ENCODE measurements around the gene SDC1. TPM values are rescaled to one million over a fixed set of nuclear protein-coding genes. Genes with fewer than 3 reads are reported as not detected.
"Not testable (repeated sequence)": the region's sequence is repeated elsewhere in the genome, so short reads cannot be mapped to it uniquely, and the experiment has no call there.

The SDC1 gene
- total RNA-seq, 1 experiment from 2014 or later, result 22.3 TPM

DNA sequence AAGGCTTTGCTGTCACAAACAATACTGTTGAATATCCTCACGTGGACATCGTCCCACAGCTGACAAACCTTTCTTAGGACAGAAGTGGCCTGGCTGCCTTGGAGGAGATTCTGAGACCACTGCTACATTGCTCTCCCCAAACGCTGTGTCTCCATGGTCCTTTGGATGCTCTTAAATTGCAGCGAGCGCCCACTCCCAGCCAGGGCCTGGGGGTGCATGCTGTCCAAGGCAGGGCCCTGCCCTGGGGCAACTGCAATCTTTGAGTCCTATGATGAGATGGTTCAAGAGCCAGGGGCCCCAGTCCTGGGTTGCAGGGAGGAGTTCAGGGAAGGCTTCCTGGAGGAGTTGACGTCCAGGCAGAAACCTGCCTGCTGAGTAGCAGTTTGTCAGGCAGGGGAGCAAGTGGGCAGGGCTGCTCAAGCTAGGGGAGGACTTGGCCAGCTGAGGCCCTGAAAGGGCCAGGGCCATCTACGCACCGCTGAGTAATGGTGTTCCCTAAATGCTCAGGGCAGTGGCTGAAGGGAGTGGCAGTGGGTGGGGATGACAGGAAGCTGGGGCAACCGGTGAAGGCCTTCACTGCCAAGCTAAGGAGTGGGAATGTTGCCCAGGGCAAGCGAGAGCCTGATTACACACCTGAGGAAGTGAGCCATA is 10.8 kb upstream of the SDC1 start:
- Histone ChIP-seq H2BK15ac (ENCODE audit: low read depth, low read length) (no peak overlapping the region), H2AK5ac (ENCODE audit: insufficient read length, low read length) (no peak overlapping the region), H3K79me2 (ENCODE audit: insufficient read depth, low read length) (no peaks in the 10 kb centered on the region), H3K23ac (ENCODE audit: insufficient read length, low read depth, low read length) (no peak overlapping the region), H3K56ac (ENCODE audit: insufficient read length, low read depth, low read length) (no peak overlapping the region), H3K27ac (ENCODE audit: insufficient read length, low read depth, low read length) (no peak overlapping the region), H3K23me2 (ENCODE audit: insufficient read length, low read depth, low read length, poor library complexity, severe bottlenecking) (no peaks in the 10 kb centered on the region), H3K14ac (ENCODE audit: insufficient read depth, low read length) (no peak overlapping the region), H2BK5ac (ENCODE audit: insufficient read length, low read length) (no peak overlapping the region), H4K5ac (ENCODE audit: insufficient read length, low read depth, low read length) (no peak overlapping the region), H3K9ac (ENCODE audit: extremely low read depth, insufficient read length, low read length) (no peak overlapping the region), H2BK20ac (ENCODE audit: low read depth, low read length, poor library complexity, severe bottlenecking) (no peak overlapping the region), H3K79me1 (ENCODE audit: insufficient read depth, low read depth, low read length, poor library complexity, severe bottlenecking) (no peaks in the 10 kb centered on the region), H3K4me2 (ENCODE audit: insufficient read depth, insufficient read length, low read length) (no peak overlapping the region), H2AFZ (ENCODE audit: low read length) (no peak overlapping the region), H3K18ac (ENCODE audit: insufficient read length, low read depth, low read length) (no peak overlapping the region), H3T11ph (ENCODE audit: low read length) (no peak overlapping the region), H3K4ac (ENCODE audit: low read depth, low read length) (no peak overlapping the region), H4K91ac (ENCODE audit: insufficient read length, low read depth, low read length) (no peak overlapping the region), H4K8ac (replicated peaks; ENCODE audit: insufficient read length, low read depth, low read length) (no peak overlapping the region), H3K27me3 (ENCODE audit: insufficient read depth, low read length) (no peaks in the 10 kb centered on the region), H2BK120ac (ENCODE audit: low read depth, low read length, poor library complexity, severe bottlenecking) (no peak overlapping the region), H3K9me3 (ENCODE audit: control insufficient read depth, low read depth, low read length) (no peaks in the 10 kb centered on the region), H4K20me1 (ENCODE audit: control insufficient read depth, insufficient read depth, insufficient read length) (no peaks in the 10 kb centered on the region), H2BK12ac (ENCODE audit: insufficient read length, low read depth, low read length) (no peak overlapping the region), H3K4me1 (ENCODE audit: insufficient read depth, low read length) (peaks cover 2% of the 10 kb centered on the region; the same call in 1 of the 2 replicates)
- Mint-ChIP-seq H3K9me3 (peaks cover 0 to 5% of the 10 kb centered on the region in 2 experiments; a peak in 2 of 5 replicates), H3K4me3 (no peak overlapping the region), H3K27me3 (ENCODE audit: low read depth) (peaks cover 5% of the 10 kb centered on the region), H3K27ac (no peak overlapping the region), H3K36me3 (ENCODE audit: insufficient read depth in 1 of 3, low read depth in 3 of 3) (no peaks in the 10 kb centered on the region), H3K4me1 (peaks cover 24 to 30% of the 10 kb centered on the region in 2 experiments)
- no peak for DNase-seq
- TF ChIP-seq, protein P1, sequence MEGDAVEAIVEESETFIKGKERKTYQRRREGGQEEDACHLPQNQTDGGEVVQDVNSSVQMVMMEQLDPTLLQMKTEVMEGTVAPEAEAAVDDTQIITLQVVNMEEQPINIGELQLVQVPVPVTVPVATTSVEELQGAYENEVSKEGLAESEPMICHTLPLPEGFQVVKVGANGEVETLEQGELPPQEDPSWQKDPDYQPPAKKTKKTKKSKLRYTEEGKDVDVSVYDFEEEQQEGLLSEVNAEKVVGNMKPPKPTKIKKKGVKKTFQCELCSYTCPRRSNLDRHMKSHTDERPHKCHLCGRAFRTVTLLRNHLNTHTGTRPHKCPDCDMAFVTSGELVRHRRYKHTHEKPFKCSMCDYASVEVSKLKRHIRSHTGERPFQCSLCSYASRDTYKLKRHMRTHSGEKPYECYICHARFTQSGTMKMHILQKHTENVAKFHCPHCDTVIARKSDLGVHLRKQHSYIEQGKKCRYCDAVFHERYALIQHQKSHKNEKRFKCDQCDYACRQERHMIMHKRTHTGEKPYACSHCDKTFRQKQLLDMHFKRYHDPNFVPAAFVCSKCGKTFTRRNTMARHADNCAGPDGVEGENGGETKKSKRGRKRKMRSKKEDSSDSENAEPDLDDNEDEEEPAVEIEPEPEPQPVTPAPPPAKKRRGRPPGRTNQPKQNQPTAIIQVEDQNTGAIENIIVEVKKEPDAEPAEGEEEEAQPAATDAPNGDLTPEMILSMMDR (conservative IDR thresholded peaks at IDR 0.05), result no peak
- no CpG with 5 or more reads among the region's 10 CpGs for WGBS (ENCODE audit: extremely low coverage, insufficient read length, low lambda C conversion rate)

DNA sequence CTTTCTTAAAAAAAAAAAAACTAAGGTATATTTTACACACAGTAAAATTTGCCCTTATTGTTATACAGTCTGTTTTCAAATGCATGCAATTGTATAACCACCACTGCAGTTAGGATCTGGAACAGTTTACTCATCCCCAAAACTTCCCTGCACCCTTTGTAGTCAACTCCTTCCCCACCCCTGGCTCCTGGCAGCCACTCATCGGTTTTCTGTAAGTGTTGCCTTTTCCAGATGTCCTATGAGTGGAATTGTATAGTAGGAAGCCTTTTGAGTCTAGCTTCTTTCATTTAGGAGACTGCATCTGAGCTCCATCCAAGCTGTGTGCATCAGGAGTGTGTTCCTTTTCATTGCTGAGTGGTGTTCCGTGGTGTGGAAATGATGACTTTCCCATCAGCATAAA is 9.7 kb upstream of the SDC1 start:
- H2BK20ac ChIP-seq (ENCODE audit: low read depth, low read length, poor library complexity, severe bottlenecking); H3K4me2 ChIP-seq (ENCODE audit: insufficient read depth, insufficient read length, low read length); H3K27ac Mint-ChIP-seq; H3K36me3 Mint-ChIP-seq (ENCODE audit: insufficient read depth in 1 of 3, low read depth in 3 of 3); H3T11ph ChIP-seq (ENCODE audit: low read length); H3K27ac ChIP-seq (ENCODE audit: insufficient read length, low read depth, low read length); DNase-seq; H3K4me1 ChIP-seq (ENCODE audit: insufficient read depth, low read length); H3K27me3 Mint-ChIP-seq (ENCODE audit: low read depth); H3K4ac ChIP-seq (ENCODE audit: low read depth, low read length); H3K14ac ChIP-seq (ENCODE audit: insufficient read depth, low read length); H4K8ac ChIP-seq (replicated peaks; ENCODE audit: insufficient read length, low read depth, low read length); H3K79me1 ChIP-seq (ENCODE audit: insufficient read depth, low read depth, low read length, poor library complexity, severe bottlenecking); H2BK15ac ChIP-seq (ENCODE audit: low read depth, low read length); H2BK120ac ChIP-seq (ENCODE audit: low read depth, low read length, poor library complexity, severe bottlenecking); H3K9me3 ChIP-seq (ENCODE audit: control insufficient read depth, low read depth, low read length); H3K9me3 Mint-ChIP-seq; H4K91ac ChIP-seq (ENCODE audit: insufficient read length, low read depth, low read length); H3K18ac ChIP-seq (ENCODE audit: insufficient read length, low read depth, low read length); H3K4me3 Mint-ChIP-seq; H3K23me2 ChIP-seq (ENCODE audit: insufficient read length, low read depth, low read length, poor library complexity, severe bottlenecking); H3K79me2 ChIP-seq (ENCODE audit: insufficient read depth, low read length); H3K9ac ChIP-seq (ENCODE audit: extremely low read depth, insufficient read length, low read length); H3K27me3 ChIP-seq (ENCODE audit: insufficient read depth, low read length); H2BK12ac ChIP-seq (ENCODE audit: insufficient read length, low read depth, low read length); H2AK5ac ChIP-seq (ENCODE audit: insufficient read length, low read length); H4K5ac ChIP-seq (ENCODE audit: insufficient read length, low read depth, low read length); H4K20me1 ChIP-seq (ENCODE audit: control insufficient read depth, insufficient read depth, insufficient read length); H3K23ac ChIP-seq (ENCODE audit: insufficient read length, low read depth, low read length); H2AFZ ChIP-seq (ENCODE audit: low read length); H2BK5ac ChIP-seq (ENCODE audit: insufficient read length, low read length); H3K56ac ChIP-seq (ENCODE audit: insufficient read length, low read depth, low read length): not testable (repeated sequence)
- no CpG with 5 or more reads among the region's 2 CpGs for whole genome bisulfite sequencing (ENCODE audit: extremely low coverage, insufficient read length, low lambda C conversion rate)
- peaks cover 24 to 31% of the 10 kb centered on the region in 2 experiments for H3K4me1 Mint-ChIP-seq
